Measurements from ENCODE around the gene RIF1.

DNA sequence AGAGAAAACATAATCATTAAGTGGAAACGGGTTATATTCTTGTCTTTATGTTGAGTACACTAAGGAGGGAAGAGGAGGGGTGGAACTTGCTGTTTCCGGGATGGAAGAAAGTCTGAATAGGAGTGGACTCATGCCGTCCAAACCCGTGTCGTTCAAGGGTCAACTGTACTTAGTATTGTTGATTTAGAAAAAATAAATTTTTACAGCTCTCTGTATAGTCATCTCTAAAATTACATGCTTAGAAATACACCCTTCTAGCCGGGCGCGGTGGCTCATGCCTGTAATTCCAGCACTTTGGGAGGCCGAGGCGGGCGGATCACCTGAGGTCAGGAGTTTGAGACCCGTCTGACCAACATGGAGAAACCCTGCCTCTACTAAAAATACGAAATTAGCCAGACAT is 29.4 kb downstream of the RIF1 start:
- TF ChIP-seq, protein P1, sequence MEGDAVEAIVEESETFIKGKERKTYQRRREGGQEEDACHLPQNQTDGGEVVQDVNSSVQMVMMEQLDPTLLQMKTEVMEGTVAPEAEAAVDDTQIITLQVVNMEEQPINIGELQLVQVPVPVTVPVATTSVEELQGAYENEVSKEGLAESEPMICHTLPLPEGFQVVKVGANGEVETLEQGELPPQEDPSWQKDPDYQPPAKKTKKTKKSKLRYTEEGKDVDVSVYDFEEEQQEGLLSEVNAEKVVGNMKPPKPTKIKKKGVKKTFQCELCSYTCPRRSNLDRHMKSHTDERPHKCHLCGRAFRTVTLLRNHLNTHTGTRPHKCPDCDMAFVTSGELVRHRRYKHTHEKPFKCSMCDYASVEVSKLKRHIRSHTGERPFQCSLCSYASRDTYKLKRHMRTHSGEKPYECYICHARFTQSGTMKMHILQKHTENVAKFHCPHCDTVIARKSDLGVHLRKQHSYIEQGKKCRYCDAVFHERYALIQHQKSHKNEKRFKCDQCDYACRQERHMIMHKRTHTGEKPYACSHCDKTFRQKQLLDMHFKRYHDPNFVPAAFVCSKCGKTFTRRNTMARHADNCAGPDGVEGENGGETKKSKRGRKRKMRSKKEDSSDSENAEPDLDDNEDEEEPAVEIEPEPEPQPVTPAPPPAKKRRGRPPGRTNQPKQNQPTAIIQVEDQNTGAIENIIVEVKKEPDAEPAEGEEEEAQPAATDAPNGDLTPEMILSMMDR (conservative IDR thresholded peaks at IDR 0.05; ENCODE audit: low read depth, low read length), result no peak
- no peak for TF ChIP-seq EZH2phosphoT487 (IDR thresholded peaks at IDR 0.05; ENCODE audit: borderline replicate concordance, low read length)

Data from PC-3 (cell line).